GM18907 (cell line): ENCODE measurements around the gene BLOC1S4.

ENCODE experiments used
- ATAC-seq: cut with Tn5 transposase; IDR thresholded peaks from one replicate; pipeline ENCODE4 v1.9.1; 2021; ENCODE audit warnings: mild to moderate bottlenecking, moderate library complexity; ENCODE audit not compliant: unreplicated experiment

BLOC1S4 gene

DNA sequence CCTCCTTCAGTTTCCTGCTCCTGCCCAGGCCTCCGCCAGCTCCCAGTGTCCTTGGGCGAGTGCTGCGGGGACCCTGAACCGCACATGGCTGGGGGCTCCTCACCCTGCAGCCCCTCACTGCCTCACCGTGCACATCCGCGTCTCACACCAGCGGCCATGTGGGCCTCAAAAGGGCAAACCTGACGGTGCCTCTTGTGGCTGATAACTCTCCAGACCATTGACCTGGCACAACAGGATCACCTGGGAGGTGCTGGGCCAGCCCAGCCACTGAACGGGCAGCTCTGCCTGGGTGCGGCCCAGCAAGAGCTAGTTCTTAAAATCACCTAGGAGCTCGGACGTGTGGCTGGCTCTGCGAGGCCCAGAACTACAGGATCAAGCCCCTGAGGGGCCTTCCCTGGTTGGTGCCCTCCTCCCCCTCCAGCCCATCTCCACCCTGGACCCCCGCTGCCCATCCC is 26.4 kb upstream of the BLOC1S4 start:
- no peak for ATAC-seq

DNA sequence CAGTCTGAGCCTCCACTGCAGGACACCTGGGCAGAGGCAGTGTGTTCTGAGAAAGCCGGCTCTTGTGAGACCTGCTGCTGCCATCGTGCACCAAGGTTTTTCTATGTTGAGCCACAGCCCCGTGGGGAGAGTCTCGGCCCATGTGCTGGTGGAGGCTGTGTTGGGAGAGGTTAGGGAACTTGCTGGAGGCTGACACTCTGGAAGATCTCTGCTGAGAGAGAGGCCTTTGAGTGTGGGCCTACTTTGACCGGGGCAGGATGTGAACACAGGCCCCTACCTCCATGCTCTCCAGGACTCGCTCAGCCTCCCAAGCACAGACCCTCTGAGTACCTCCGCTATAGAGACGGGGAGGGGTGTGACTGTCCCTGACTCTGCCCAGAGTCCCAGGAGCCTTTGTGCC is 23.6 kb upstream of the BLOC1S4 start:
- no peak for ATAC-seq

DNA sequence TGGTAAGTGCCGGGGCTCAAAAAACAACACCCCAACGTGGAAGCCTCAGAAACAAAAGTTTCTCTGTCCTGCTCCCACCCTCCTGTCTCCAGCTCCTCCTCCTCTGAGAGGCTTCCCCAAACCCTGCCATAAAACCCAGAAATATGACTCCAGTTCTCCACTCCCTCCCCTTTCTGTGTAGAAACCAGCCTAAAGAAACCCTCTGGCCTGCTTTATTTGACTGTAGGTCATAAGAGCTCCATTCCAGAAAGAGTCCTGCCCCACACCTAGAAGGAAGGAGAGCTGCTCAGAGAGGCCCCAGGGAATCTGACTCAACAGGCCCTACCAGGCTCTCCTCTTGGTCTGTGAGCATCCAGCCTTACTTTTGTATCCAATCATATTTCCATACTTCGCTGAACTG is 23.2 kb upstream of the BLOC1S4 start:
- ATAC-seq, result no peak

DNA sequence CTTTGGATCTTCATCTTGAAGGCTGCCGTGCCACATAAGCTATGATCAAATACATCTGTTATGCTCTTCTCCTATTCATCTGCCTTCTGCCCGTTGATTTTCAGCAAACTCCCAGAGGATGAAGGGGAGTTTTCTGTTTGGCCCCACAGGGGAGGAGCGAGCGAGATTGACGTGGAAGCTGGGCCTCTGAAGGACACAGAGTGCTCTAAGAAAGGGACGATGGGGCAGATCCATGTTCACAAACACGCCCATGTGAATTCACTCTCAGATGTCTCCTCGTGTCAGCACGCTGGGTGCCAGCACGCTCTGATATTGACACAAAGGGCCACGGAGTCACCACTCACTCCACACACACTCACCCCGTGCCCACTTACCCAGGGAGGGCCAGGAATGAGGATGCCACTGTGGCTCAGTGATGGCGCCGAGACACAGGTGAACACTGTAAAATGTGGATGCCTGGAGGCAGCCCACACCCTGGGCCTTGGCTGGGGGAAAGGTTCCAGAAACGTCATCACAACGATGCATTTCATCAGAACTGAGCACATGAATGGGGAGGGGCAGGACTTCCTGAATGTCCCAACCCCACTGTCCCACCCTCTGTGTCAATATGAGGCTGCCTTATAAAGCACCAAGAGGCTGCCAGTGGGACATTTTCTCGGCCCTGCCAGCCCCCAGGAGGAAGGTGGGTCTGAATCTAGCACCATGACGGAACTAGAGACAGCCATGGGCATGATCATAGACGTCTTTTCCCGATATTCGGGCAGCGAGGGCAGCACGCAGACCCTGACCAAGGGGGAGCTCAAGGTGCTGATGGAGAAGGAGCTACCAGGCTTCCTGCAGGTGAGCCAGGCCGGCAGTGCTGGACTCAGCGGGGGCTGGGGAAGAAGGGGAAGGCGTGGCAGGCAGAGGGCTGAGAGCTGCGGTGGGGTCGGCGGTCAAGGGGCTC is 22.5 kb upstream of the BLOC1S4 start, which contains the start of gene S100P:
S100P (plus strand) TSS at position 648 of the 946 bp plus-strand sequence; CDS start at position 703, 55 bp downstream.
- no peak for ATAC-seq

DNA sequence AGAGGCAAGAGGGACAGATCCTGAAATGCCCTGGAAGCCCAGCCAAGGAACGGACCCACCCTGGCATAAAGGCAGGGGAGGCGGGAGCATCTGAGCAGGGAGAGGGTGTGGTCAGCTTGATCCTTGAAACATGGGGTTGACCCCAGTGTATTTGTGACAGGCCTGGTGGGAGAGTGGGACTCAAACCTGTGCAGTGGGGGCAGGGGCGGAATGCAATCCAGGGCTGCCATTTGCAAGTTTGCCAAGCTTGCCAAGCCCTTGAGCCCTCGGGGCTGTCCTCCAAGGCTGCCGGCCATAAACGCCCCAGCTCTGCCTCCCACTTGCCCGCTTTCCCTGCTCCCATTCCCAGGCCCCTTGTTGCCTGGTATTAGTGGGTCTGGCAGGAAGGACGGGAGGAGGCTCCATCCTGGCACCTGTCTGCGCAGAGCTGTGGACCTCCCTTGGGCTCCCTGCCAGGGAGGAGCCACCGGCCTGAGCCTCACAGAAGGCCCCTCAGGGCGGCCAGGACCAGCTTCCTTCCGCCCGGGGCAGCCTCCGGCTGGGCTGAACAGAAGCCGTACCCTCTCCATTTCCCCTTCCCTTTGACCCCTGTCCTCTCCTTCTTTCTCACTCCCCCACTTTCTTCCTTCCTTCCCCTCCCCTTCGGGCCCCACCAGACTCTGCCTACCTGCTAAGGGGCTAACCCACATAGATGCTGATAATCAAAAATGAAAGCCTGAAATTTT is 21.6 kb upstream of the BLOC1S4 start:
- no peak for ATAC-seq

DNA sequence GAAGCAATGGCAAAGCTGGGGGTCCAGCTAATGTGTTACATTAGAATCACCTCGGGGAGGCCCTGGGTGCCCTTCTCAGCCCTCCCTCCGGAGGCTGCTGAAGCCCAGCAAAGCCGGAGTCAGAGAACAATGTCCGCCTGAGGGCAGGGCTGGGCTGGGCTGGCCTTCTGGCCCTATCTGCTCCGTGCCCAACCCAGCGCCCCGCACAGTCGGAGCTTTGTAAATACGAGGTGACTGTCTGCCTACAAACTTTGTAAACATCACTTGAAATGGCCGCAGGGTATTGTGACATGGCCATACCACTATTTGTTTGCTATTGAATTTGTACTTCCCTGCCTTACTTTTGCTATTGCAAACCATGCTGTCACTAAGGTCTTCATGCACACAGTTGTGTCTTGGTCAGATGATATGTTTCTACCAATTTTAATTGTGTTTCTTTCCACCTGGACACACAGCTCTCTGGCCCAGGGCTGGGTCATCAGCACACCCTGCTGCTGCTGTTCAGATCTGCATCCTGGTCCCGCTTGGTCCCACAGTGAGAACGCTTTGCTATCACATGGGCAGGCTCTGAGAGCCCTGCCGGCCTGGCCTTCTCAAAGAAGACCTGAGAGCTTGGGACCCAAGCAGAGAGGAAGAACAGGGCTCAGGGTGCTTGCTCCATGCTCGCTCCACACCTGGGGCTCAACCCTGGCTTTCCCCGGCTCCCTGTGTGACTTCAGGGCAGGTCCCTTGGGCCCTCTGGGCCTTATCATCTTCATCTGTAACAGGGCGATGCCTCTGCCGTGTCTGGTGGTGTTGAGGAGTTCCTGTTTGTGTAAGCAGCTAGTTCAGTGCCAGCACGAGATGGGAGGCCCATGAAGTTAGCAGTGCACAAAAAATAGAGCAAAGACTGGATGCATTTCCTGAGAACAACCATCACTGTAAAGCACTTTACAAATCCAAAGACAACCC is 20.0 kb upstream of the BLOC1S4 start:
- ATAC-seq, result no peak

DNA sequence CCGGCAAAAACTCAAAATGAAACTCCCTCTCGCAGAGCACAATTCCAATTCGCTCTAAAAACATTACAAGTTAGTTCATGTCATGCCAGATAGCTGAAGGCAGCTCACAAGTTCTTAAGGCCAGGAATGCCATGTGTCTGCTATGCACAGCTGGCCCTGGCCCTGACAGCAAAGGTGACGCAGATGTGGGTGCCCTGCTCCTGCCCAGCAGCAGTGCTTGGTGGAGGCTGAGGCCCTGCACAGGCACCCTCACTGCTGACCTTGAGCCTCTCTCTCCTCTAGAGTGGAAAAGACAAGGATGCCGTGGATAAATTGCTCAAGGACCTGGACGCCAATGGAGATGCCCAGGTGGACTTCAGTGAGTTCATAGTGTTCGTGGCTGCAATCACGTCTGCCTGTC is 19.4 kb upstream of the BLOC1S4 start:
- ATAC-seq, result no peak

DNA sequence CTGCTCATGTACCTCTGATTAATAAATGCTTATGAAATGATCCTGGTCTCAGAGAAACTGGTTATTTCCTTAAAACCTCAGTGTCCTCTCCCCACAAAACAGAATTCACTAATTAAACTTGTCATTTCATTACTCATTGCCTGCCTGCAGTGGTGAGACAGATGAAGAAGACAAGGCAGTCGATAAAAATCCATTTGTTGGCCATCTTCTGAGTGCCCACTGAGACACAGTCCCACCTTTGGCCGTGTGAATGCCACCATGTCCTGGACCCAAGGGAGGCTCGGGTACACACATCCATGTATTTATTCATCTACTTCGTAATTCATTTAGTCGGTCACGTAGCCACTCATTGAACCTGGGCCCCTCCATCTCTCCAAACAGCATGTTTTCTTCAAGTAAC is 18.8 kb upstream of the BLOC1S4 start:
- ATAC-seq, result no peak

DNA sequence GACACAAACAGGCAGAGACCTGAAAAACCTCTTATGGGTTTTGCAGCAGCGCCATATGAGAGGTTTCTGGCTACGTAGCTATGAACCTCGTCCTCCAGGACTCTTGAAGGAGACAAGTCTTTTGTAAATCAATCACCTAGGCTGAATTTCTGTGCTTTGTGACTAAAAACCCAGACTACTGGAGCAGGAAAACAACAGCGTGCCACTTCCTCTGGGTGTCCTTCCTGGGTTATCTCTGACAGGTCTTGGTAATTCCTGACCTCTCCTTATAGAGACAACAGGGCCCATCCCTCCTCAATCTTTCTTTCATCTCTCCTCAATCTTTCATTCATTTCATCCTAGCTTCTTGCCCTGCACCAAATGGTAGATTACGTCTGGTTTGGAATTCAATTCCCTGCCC is 16.6 kb upstream of the BLOC1S4 start:
- ATAC-seq, result no peak

DNA sequence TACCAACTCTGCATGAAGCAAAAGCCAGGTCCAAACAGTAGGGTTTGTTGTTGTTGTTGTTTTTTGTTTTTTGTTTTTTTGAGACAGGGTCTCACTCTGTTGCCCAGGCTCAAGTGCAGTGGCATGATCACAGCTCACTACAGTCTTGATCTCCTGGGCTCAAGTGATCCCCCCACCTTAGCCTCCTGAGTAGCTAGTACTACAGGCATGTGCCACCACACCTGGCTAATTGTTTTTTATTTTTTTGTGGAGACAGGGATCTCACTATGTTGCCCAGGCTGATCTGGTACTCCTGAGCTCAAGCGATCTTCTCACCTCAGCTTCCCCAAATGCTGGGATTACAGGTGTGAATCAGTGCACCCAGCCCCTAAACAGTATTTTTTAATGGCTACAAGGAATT is 16.1 kb upstream of the BLOC1S4 start:
- ATAC-seq, result no peak

DNA sequence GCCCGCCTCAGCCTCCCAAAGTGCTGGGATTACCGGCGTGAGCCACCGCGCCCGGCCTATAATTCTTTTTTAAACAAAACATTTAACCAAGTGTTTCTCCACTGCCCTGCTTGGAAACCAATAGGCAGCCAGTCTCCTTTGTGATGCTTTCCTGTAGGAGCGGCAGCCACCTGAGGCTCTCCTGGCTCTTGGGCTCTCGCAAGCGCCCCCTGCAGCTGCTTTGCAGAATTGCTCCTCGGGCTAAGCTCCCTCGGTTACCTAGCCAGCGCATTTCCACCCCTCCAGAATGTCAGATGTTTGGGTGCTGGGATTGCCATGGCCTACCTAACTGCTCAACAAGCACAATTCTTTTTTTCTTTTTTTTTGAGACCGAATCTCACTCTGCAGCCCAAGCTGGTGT is 14.6 kb upstream of the BLOC1S4 start:
- no peak for ATAC-seq

DNA sequence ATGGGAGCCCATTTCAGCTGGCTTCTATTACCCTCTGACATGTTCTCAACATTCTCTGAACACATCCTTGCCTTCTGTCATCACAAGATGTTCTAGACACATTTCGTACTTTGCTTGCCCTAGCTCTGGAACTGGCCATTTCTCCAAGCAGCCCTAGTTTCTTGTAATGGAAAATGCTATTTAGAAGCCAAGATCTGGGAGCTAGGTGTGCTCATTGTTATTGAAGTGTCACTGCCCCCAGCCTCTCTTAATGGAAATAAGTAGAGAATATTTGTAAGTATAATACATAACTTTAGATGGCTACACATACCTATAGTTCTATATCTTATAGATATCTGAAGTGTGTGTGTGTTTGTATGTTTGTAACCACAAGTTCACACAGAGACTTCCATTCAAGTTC is 13.2 kb upstream of the BLOC1S4 start:
- no peak for ATAC-seq

DNA sequence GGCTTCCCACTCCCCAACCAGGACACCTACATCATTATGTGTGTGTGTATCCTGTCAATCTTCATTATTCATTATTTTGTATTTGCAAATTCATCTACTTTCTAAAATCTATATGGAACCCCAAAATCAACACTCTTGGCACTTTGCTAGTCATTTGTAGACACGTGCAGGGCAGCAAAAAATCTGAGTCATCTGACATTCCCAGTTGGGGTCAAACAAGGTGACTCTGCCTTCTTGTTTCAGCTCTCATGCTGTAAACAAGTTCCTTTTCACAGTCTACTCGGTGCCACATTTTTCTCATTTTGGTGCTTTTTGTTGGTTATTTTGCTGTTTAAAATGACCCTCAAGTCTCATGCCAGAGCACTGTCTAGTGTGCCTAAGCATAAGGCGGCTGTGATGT is 12.2 kb upstream of the BLOC1S4 start:
- ATAC-seq, result no peak

DNA sequence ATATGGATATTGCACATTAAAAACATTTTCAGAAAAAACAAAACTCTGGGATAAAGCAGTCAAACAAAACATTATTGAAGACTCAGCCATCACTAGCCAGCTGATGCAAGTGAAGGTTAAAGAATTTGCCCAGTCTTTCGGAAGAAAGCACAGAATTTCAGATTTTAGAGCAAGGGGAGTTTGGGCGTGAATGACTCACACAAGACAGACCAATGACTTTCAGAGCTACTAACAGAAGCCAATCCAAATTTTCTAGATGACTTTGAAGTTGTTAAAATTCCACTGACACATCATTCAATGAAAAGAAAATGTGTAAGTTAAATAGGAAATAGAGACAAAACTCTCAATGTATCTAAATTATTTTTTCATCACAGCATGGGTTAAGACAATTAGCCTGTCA is 10.3 kb upstream of the BLOC1S4 start:
- ATAC-seq, result no peak

DNA sequence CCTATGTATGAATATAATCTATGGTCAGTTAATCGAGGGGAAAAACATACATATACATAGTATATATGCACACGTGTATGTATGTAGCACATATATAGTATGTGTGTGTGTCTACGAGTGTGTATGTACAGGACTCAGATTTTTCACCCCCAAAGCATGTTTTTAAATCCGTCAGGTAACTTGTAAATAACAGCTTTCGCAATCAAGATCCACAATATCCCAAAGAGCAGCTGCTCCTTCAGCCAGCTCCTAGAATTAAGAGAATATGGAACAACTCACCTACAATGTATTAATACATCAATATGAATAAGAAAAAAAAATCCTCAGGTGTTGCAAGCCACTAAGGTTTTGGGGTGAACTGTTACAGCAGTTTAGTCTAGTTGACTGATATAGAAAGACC is 9.8 kb upstream of the BLOC1S4 start:
- ATAC-seq, result no peak

DNA sequence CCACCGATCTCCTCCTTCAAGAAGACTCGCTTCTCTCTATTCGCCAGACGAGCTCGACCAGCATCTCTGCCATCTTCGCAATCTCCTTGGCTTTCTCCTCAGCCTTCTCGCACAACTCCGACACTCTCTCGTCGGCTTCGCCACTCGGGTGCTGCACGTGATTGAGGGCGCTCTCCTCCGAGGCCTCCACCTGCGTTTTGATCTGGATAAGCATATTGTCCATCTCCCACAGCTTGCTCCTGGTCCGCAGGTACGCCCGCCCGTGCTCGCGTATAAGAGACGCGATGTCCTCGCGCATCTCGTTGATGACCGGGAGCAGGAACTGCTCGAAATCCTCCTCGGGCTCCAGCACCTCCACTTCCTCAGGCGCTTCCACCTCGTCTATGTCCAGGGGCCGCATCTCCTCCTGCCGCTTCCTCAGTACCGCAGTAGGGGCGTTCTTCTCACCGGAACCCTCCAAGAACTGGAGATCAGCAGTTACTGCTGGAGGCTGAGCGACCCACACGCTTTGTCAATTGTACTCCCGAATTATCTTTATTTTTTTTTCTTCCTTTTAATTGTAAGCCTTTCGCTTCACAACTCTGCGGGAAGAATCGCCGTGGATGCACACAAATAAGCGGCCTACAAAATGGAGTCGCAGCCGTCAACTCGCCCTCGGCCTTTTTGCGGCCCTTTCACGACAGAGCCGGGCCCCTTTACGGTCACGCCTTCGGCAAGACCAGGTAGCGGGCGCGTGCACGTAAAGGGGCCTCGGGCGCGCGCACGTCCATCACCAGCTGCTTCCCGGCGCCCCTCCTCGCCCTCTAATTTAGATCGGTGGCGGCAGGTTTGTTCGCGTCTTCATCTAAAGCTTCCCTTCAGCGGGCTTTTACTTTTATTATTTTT is 6.5 kb upstream of the BLOC1S4 start, which contains the start of gene MRFAP1L1:
MRFAP1L1 (minus strand) TSS at position 636 of the 885 bp plus-strand sequence; CDS start at position 400, 236 bp downstream.
- peak; percentile 79 for ATAC-seq

DNA sequence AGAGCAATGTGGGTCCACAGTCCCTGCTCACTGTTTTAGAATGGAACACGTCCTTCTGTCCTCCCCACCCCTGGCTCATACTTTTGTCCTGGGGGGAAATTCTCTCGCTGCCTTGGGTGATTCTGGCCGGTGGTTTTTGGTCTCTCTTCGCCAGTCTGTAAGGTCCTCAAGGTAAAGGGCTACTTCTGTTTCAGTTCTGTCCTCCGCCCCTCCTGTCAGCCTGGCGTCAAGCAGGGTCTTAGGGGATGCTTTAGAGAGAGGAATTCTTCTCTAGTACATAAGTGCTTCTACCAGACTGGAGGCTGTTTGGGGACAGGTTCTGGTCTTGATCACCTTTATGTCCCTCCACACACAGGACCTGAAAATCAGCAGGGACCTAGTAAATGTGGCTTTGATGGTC is 5.7 kb upstream of the BLOC1S4 start:
- peak; percentile 3 for ATAC-seq

DNA sequence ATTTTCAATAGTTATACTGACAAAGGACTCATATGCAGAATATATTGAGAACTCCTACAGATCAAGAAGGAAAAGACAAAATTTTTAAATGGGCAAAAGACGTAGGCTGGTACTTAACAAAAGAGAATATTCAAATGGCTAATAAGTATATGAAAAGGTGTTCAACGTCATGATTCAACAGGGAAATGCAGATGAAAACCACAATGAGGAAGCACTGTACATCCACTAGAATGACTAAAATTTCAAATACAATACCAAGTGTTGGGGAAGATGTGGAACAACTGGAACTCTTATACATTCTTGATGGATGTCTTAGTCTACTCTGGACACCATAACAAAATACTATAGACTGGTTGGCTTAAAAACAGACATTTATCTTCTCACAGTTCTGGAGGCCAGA is 5.0 kb upstream of the BLOC1S4 start:
- no peak for ATAC-seq

DNA sequence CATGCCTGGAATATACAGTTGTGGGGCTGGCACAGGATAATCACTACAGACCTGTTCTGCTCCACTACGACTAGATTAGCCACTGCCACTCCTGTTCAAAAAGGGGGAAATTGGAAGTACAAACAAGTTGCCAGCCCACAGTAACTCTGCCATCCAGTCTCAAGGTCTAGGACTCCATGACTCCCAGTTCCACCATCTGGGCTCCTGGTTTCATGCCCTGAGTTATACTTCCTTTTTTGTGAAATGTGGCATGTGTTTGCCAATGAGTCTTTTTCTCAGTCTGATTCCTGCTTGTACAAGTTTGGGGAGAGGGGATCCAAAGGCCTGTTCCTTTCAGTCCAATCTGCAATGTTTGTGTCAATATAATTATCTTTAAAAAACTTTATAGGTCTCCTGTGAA is 1.0 kb upstream of the BLOC1S4 start:
- ATAC-seq, result no peak

DNA sequence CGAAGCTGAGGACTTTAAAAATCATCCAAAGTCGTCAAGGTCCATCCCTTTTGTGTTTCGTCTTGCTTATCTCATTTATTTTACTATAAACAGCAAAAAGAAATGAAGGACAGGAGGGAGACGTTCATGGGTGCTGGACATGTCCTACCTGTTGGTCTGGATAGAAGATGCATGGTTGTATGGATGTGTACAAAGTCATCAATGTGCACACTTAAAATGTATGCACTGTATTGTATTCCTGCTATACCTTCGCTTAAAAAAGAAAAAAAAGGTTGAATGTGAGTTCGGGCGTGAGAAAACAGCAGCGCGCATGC is 313 bp upstream of the BLOC1S4 start:
- peak; percentile 23 for ATAC-seq
